Heart right ventricle (tissue), 16 donors: ENCODE results near the gene KLRF2. TPM values are rescaled to one million over a fixed set of nuclear protein-coding genes. Genes with fewer than 3 reads are reported as not detected.
A peak's percentile ranks its signal among the peaks of the same experiment; 100 is the strongest.
"Not testable (repeated sequence)": the region's sequence is repeated elsewhere in the genome, so short reads cannot be mapped to it uniquely, and the experiment has no call there.

Source experiments
- ATAC-seq, 8 donors: fragments of 200-7000 bp; cut with Tn5 transposase; one replicate each; pipeline ENCODE4 v1.9.1; 2020; ENCODE audit warnings: mild to moderate bottlenecking in 8 of 8, moderate library complexity in 8 of 8, moderate number of reproducible peaks in 1 of 8
- DNase-seq, 2 donors: peaks; one replicate each; pipeline ENCODE4 v3.0.0-alpha.2; 2020
- H3K27ac ChIP-seq, 10 donors: fragments of 200-600 bp; sonication (generic) in 2 of 10; one replicate each; pipeline versions ENCODE4 v1.5.0 to v1.8.0; 2020 to 2022; ENCODE audit warnings: mild to moderate bottlenecking in 3 of 10
- H3K27me3 ChIP-seq, 7 donors: fragments of 200-600 bp; one replicate each; pipeline ENCODE4 v1.8.0; 2021 to 2022; ENCODE audit warnings: mild to moderate bottlenecking in 2 of 7
- H3K36me3 ChIP-seq, 9 donors: fragments of 200-600 bp; sonication (generic) in 1 of 9; one replicate each; pipeline versions ENCODE4 v1.5.0 to v1.8.0; 2020 to 2022; ENCODE audit warnings: mild to moderate bottlenecking in 2 of 9
- H3K4me1 ChIP-seq, 9 donors: fragments of 200-600 bp; sonication (generic) in 1 of 9; one replicate each; pipeline versions ENCODE4 v1.5.0 to v1.8.0; 2020 to 2022; ENCODE audit warnings: mild to moderate bottlenecking in 4 of 9
- H3K4me3 ChIP-seq, 10 donors: fragments of 200-600 bp; sonication (generic) in 2 of 10; one replicate each; pipeline versions ENCODE4 v1.5.0 to v1.8.0; 2020 to 2022; ENCODE audit warnings: mild to moderate bottlenecking in 7 of 10, moderate library complexity in 2 of 10
- H3K9me3 ChIP-seq, 11 donors: fragments of 200-600 bp in 10 of 11; sonication (generic) in 2 of 11; one replicate each; pipeline versions ENCODE4 v1.5.0 to v1.8.0; 2013 to 2022; ENCODE audit warnings: mild to moderate bottlenecking in 2 of 11, control low read depth in 1 of 11, moderate library complexity in 1 of 11
- WGBS, 2 donors: extraction: QIAGEN DNeasy Blood & Tissue Kit; methylation state at CpG; one replicate each; pipeline ENCODE4 v1.1.7; 2013; ENCODE audit warnings: inconsistent platforms in 1 of 2; 5-methylcytosine and 5-hydroxymethylcytosine counted together
- intact Hi-C, 10 donors: fragments of 100-400 bp; cut with DNase I; formaldehyde crosslinking; loops; one replicate each; pipeline versions ENCODE4 v1.11.1 to v1.14.2; 2022
- polyA plus RNA-seq, 2 donors: library from polyadenylated mRNA; stranded (reverse); fragments of 200-250 nt; gene quantifications; one replicate each; pipeline ENCODE4 v1.2.3, GENCODE V29; 2013
- total RNA-seq, 10 donors: library from RNA; stranded (reverse); fragmentation: NEBNext Ultra II Directional in 3 of 10; extraction: Animal tissue kit (Norgen Biotek cat#: 25700) in 3 of 10; gene quantifications; one replicate each; pipeline versions ENCODE4 v1.2.1 to v1.2.4, GENCODE V29; 2021 to 2023
- TF ChIP-seq, protein P1 (sequence below), 9 donors: fragments of 200-600 bp; sonication (generic) in 2 of 9; IDR thresholded peaks; one replicate each; pipeline versions ENCODE4 v1.5.0 to v1.8.0; 2021 to 2022; ENCODE audit warnings: antibody characterized with exemption in 9 of 9, mild to moderate bottlenecking in 5 of 9, moderate library complexity in 1 of 9
- donor health status: Arrhythmogenic right ventricular cardiomyopathy.
- donor health status: ischemic (EF 13 %, LVEDD 7.1; RV severe dilation, severe dysfunction).
- donor health status: healthy with polysubstance abuse.
- donor health status: DM: no; HTN: yes; CAD: no.
- donor health status: DM: no; HTN: no; CAD: no.
- donor health status: ischemic (EF 25% LVEDD 6.9; RV normal size, moderate dysfunction).
- donor health status: ischemic (EF 25% LVEDD 5.7; RV mildly dilated, moderate dysfunction).
- donor health status: healthy.
- donor health status: DM: yes; HTN: yes; CAD: no.
- donor health status: Ischemic cardiomyopathy.
- donor health status: ischemic (EF 35%, LVEDD 5.7; RV mildly dilated, moderate dysfunction).
- donor health status: nonischemic (EF 11% LVEDD 7.7; RV severe dilation, severe dysfunction).
- donor health status: DM: yes; HTN: yes; CAD: no.
- donor health status: PGD.
- donor health status: ischemic (EF 29% LVEDD 5.4; RV normal size, mild dysfunction).
- donor health status: nonischemic (EF 23%, LVEDD 6.1; RV moderate dilation, normal function).

The KLRF2 gene
- total and polyA plus RNA-seq, 12 donors = not detected

DNA sequence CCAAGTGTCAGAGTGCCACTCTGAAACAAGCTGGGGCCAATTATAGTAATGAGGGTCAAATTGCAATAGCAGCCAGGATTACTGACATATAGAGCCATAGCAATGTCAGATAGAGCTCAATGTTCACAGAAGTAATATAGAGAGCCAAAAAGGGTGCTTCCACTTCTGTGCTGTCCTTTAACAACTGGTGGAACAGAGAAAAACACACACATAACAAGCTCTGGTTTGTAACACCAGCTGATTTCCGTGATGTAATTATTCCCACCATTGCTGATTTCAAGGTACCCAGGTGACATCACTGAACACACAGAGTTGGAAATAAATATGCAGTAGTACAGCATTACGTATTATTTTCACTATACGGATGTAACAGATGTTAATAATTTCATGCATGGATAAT lies 9.1 kb upstream of the KLRF2 start:
- TF ChIP-seq, protein P1, sequence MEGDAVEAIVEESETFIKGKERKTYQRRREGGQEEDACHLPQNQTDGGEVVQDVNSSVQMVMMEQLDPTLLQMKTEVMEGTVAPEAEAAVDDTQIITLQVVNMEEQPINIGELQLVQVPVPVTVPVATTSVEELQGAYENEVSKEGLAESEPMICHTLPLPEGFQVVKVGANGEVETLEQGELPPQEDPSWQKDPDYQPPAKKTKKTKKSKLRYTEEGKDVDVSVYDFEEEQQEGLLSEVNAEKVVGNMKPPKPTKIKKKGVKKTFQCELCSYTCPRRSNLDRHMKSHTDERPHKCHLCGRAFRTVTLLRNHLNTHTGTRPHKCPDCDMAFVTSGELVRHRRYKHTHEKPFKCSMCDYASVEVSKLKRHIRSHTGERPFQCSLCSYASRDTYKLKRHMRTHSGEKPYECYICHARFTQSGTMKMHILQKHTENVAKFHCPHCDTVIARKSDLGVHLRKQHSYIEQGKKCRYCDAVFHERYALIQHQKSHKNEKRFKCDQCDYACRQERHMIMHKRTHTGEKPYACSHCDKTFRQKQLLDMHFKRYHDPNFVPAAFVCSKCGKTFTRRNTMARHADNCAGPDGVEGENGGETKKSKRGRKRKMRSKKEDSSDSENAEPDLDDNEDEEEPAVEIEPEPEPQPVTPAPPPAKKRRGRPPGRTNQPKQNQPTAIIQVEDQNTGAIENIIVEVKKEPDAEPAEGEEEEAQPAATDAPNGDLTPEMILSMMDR (IDR thresholded peaks at IDR 0.05) = no peak
- no peaks in the 10 kb centered on the region for H3K36me3 ChIP-seq
- no peak for DNase-seq
- no peak overlapping the region for H3K27ac ChIP-seq
- no peaks in the 10 kb centered on the region for H3K9me3 ChIP-seq
- WGBS, 2 donors = 86% methylated on average over 3 of the region's 3 CpGs
- intact Hi-C loops = loop anchor here in 1 of 10 donors (5.0 kb wide), 1 partner anchor 125 kb away; no protein-coding TSS in a partner anchor
- H3K27me3 ChIP-seq = no peaks in the 10 kb centered on the region
- H3K4me3 ChIP-seq = no peak overlapping the region
- peaks cover 0 to 17% (median 5%) of the 10 kb centered on the region in 9 donors for H3K4me1 ChIP-seq
- ATAC-seq = no peak

DNA sequence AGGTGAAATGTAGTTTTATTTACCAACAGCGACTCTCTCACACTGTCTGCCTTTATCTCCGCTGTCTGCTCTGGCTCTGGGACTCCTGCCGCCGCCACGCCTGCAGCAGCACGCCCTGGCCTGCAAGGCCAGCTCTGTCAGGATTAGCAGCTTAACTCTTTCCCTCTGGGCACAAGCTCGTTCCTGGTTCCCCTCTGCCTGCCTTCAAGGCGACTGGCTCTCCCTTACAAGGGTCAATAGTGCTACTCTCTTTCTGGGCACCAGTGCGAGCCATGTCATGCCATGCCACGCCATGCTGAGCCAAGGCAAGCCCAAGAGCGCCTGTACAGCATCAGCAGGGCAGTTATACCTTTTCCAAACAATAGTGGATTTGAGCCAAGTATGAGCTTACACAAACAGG lies 8.5 kb upstream of the KLRF2 start:
- Histone ChIP-seq H3K27ac (no peak overlapping the region), H3K9me3 (no peaks in the 10 kb centered on the region), H3K36me3 (no peaks in the 10 kb centered on the region), H3K4me3 (no peak overlapping the region), H3K4me1 (peaks cover 0 to 17% (median 5%) of the 10 kb centered on the region in 9 donors), H3K27me3 (no peaks in the 10 kb centered on the region)
- TF ChIP-seq, protein P1 (IDR thresholded peaks at IDR 0.05) = no peak
- 62 to 68% methylated on average over 11 of the region's 11 CpGs for WGBS, 2 donors
- DNase-seq = no peak
- intact Hi-C loops = loop anchor here in 1 of 10 donors (5.0 kb wide), 1 partner anchor 125 kb away; no protein-coding TSS in a partner anchor
- peak in 1 of 8 donors; percentile 43 for ATAC-seq

DNA sequence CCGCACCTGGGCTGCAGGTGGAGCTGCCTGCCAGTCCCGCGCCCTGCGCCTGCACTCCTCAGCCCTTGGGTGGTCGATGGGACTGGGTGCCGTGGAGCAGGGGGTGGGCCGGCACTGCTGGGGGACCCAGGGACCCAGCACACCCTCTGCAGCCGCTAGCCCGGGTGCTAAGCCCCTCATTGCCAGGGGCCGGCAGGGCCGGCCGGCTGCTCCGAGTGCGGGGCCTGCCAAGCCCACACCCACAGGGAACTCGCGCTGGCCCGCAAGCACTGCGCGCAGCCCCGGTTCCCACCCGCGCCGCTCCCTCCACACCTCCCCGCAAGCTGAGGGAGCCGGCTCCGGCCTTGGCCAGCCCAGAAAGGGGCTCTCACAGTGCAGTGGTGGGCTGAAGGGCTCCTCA lies 5.2 kb upstream of the KLRF2 start:
- H3K4me3 ChIP-seq, H3K27me3 ChIP-seq, H3K36me3 ChIP-seq, intact Hi-C loops, H3K9me3 ChIP-seq, ATAC-seq, DNase-seq, H3K27ac ChIP-seq: not testable (repeated sequence)
- WGBS, 2 donors = 96 to 97% methylated on average over 26 of the region's 26 CpGs
- peaks cover 0 to 11% (median 1%) of the 10 kb centered on the region in 9 donors for H3K4me1 ChIP-seq

DNA sequence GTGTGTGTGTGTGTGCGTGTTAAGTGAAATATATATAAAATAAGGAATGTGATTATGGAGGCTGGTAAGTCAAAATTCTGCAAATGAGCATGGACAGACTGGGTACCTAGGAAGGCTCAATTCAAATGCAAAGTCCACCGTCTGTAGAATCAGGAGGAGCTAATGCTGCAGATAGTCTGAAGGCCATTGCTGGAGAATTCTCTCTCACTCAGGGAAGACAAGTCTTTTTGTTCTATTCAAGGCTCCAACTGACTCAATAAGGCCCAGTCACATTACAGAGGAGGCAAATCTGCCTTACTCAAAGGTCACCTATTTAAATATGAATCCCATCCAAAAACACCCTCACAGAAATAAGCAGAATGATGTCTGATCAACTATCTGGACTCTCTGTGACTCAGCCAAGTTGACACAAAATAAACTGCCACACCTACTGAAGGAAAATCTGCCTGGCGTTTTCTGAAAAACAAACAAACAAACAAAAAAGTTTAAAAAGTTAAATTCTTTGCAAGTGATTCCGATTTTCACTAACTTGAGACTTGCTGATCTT lies 684 bp upstream of the KLRF2 start:
- Histone ChIP-seq H3K9me3 (no peaks in the 10 kb centered on the region), H3K27me3 (no peaks in the 10 kb centered on the region), H3K4me1 (no peaks in the 10 kb centered on the region), H3K27ac (no peak overlapping the region), H3K4me3 (no peak overlapping the region), H3K36me3 (no peaks in the 10 kb centered on the region)
- DNase-seq = no peak
- no peak for ATAC-seq
- TF ChIP-seq, protein P1 (IDR thresholded peaks at IDR 0.05) = no peak
- intact Hi-C loops = no loop called here
- WGBS, 2 donors = 86 to 88% methylated on average over 4 of the region's 4 CpGs

DNA sequence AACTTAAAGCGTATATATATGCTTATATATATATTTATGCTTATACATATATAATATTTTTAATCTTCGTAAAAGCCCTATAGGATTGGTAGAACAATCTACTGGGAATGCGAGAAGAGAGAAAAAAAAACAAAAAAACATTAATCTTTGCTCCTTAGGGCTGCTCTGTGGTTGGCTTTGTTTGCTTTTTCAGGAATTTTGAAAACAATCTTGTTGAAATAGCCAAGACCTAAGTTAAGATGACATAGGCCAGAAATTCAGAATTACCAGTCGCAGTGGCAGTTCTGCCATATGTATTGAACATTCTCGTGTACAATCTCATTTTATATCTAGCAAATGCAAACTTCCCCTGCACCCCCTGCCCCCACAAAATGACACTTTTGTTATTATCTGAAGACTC lies 699 bp downstream of the KLRF2 start:
- intact Hi-C loops = no loop called here

More for the DNA sequence above, 699 bp downstream of the KLRF2 start:
- H3K4me3 ChIP-seq = no peak overlapping the region
- no peaks in the 10 kb centered on the region for H3K4me1 ChIP-seq
- ATAC-seq (no peak), DNase-seq (no peak)
- no peaks in the 10 kb centered on the region for H3K27me3 ChIP-seq
- no peaks in the 10 kb centered on the region for H3K9me3 ChIP-seq
- 91 to 94% methylated on average over 5 of the region's 5 CpGs for WGBS, 2 donors
- H3K36me3 ChIP-seq = no peaks in the 10 kb centered on the region
- no peak overlapping the region for H3K27ac ChIP-seq
- TF ChIP-seq, protein P1 (IDR thresholded peaks at IDR 0.05) = no peak
